A673 (cell line): Measurements from ENCODE around the gene KCND1. TPM values are rescaled to one million over a fixed set of nuclear protein-coding genes. Genes with fewer than 3 reads are reported as not detected.

Experiments
- BruUV-seq: library from RNA; stranded (reverse); fragments of 400-500 nt; replicated peaks from 2 replicates; lab custom pipeline; 2021; lab: Mats Ljungman, UMichigan
- CTCF ChIA-PET: fragments of 300-600 bp; sonication (Branson Sonifier 250); formaldehyde crosslinking; loops from one replicate; lab custom pipeline; 2022; ENCODE audit warnings: antibody characterized with exemption; lab: Charles Lee
- POLR2A ChIA-PET: fragments of 300-600 bp; sonication (Branson Sonifier 250); formaldehyde crosslinking; loops from one replicate; lab custom pipeline; 2022; ENCODE audit warnings: antibody characterized with exemption; ENCODE audit not compliant: low non-redundant PET; lab: Charles Lee
- DNase-seq: peaks from one replicate; pipeline ENCODE4 v3.0.0-alpha.2; 2015; ENCODE audit warnings: low spot score
- H3K27ac ChIP-seq: fragments of 200-600 bp; sonication (generic); 2 replicates; pipeline ENCODE4 v1.5.1; 2016; ENCODE audit warnings: mixed run types, low read depth, mild to moderate bottlenecking, mixed read lengths, antibody characterized with exemption, low read length; ENCODE audit not compliant: poor library complexity, severe bottlenecking
- H3K27me3 ChIP-seq: fragments of 200-600 bp; sonication (generic); replicated peaks from 2 replicates; pipeline ENCODE4 v1.6.1; 2017; ENCODE audit warnings: mixed run types, low read depth, mild to moderate bottlenecking, mixed read lengths, antibody characterized with exemption, low read length; ENCODE audit not compliant: insufficient read depth, poor library complexity
- H3K36me3 ChIP-seq: fragments of 200-600 bp; sonication (generic); 2 replicates; pipeline ENCODE4 v1.6.1; 2016; ENCODE audit warnings: mixed run types, mild to moderate bottlenecking, mixed read lengths, antibody characterized with exemption, low read length; ENCODE audit not compliant: insufficient read depth, poor library complexity, severe bottlenecking
- H3K4me1 ChIP-seq: fragments of 200-600 bp; sonication (generic); 2 replicates; pipeline ENCODE4 v1.6.1; 2017; ENCODE audit warnings: mixed run types, mild to moderate bottlenecking, mixed read lengths, antibody characterized with exemption, low read length; ENCODE audit not compliant: insufficient read depth, poor library complexity, severe bottlenecking
- H3K4me3 ChIP-seq: fragments of 200-600 bp; sonication (generic); 2 replicates; pipeline ENCODE4 v1.5.1; 2016; ENCODE audit warnings: low read depth, mixed run types, mild to moderate bottlenecking, mixed read lengths, low read length; ENCODE audit not compliant: poor library complexity, severe bottlenecking
- H3K9me3 ChIP-seq: fragments of 200-600 bp; sonication (generic); 2 replicates; pipeline ENCODE4 v1.6.1; 2016; ENCODE audit warnings: mixed run types, low read depth, mild to moderate bottlenecking, mixed read lengths, antibody characterized with exemption, low read length; ENCODE audit not compliant: poor library complexity, severe bottlenecking
- CTCF ChIP-seq: fragments of 300-800, 200-600 bp; sonication (generic); conservative IDR thresholded peaks from 2 replicates; pipeline ENCODE4 v1.5.1; 2017; ENCODE audit warnings: low read depth, mild to moderate bottlenecking, antibody characterized with exemption, low read length, moderate library complexity, mixed read lengths
- EZH2 ChIP-seq: fragments of 200-600 bp; sonication (generic); IDR thresholded peaks from 2 replicates; pipeline ENCODE4 v1.6.1; 2017; ENCODE audit warnings: borderline replicate concordance, low read depth, mild to moderate bottlenecking, mixed read lengths, antibody characterized with exemption, low read length; ENCODE audit not compliant: poor library complexity, severe bottlenecking
- intact Hi-C: fragments of 100-400 bp; cut with micrococcal nuclease; formaldehyde crosslinking; loops from one replicate; pipeline ENCODE4 v1.10.0; 2022; ENCODE audit not compliant: unreplicated experiment
- total RNA-seq: library from RNA; stranded (reverse); gene quantifications from 2 replicates; pipeline ENCODE4 v1.2.3, GENCODE V29; 2021

KCND1 gene
- total RNA-seq, 1 experiment from 2014 or later = 4.3 TPM

DNA sequence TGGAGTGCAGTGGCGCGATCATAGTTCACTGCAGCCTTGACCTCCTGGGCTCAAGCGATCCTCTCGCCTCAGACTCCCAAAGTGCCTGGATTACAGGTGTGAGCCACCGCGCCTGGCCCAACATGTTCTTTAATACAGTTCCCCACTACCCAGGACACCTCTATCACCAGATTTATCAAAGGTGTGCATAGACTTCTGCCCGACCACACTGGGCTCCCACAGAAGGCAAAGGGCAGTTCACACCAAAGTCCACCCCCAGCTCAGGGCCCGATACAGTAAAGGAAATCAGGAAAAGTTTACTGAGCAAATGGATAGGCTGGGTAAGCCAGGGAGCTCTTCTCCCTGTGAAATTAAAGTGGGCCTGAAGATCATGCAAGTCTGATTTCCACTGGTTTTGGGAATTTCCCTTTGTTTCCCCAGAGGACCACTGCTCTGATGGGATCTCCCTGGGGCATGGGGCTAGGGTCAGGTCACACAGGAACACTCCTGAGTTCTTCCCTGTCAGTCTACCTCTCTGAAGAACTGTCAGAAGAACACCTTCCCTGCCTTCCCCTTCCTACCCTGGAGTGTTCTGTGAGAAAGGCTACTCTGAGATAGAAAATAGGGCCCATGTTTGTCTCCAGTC lies 35.1 kb downstream of the KCND1 start:
- Histone ChIP-seq H3K4me3 (no peak overlapping the region), H3K4me1 (no peaks in the 10 kb centered on the region), H3K36me3 (peaks cover 17% of the 10 kb centered on the region), H3K9me3 (no peaks in the 10 kb centered on the region), H3K27me3 (no peaks in the 10 kb centered on the region), H3K27ac (no peak overlapping the region)
- CTCF ChIA-PET = no interaction called here
- BruUV-seq = no TSS peak
- POLR2A ChIA-PET = no interaction called here
- no peak for DNase-seq
- intact Hi-C loops = no loop called here
- no peak for TF ChIP-seq CTCF
- TF ChIP-seq EZH2 = no peak

DNA sequence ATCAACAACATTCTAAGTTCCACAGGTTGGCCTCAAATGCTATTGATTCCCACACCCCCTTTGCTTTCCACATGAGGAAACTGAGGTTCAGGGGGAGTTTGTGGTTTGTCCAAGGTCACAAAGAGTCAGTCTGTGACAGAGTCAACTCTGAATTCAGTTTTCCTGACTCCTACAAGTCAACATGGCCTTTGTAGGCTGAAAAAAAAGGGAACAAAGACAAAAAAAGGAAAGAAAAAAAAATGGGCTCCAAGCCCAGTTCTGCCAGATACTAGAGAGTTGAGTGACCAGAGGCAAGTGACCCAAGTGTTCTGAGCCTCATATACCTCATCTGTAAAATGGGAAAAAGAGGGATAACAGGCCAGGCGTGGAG lies 36.4 kb downstream of the KCND1 start:
- no TSS peak for BruUV-seq
- no peak overlapping the region for H3K4me3 ChIP-seq
- TF ChIP-seq EZH2 (no peak), CTCF (no peak)
- intact Hi-C loops = no loop called here
- H3K36me3 ChIP-seq = peaks cover 17% of the 10 kb centered on the region
- no peaks in the 10 kb centered on the region for H3K4me1 ChIP-seq
- CTCF ChIA-PET = no interaction called here
- no peak for DNase-seq
- no peak overlapping the region for H3K27ac ChIP-seq
- POLR2A ChIA-PET = no interaction called here
- no peaks in the 10 kb centered on the region for H3K27me3 ChIP-seq
- H3K9me3 ChIP-seq = no peaks in the 10 kb centered on the region

GRCh38 chrX:48934581-48935300 lies 36.9 kb downstream of the KCND1 start:
- BruUV-seq = no TSS peak
- Histone ChIP-seq H3K4me1 (no peaks in the 10 kb centered on the region), H3K9me3 (no peaks in the 10 kb centered on the region), H3K27me3 (no peaks in the 10 kb centered on the region), H3K27ac (no peak overlapping the region), H3K36me3 (peaks cover 17% of the 10 kb centered on the region), H3K4me3 (no peak overlapping the region)
- DNase-seq = no peak
- ChIA-PET POLR2A (no interaction called here), CTCF (no interaction called here)
- intact Hi-C loops = no loop called here
- TF ChIP-seq EZH2 (no peak), CTCF (no peak)
